GM18868 (cell line): ENCODE data around the gene DERA.
"Not testable (repeated sequence)": the region's sequence is repeated elsewhere in the genome, so short reads cannot be mapped to it uniquely, and the experiment has no call there.

ENCODE experiments used
- ATAC-seq: cut with Tn5 transposase; IDR thresholded peaks from one replicate; pipeline ENCODE4 v1.9.1; 2021; ENCODE audit warnings: mild to moderate bottlenecking, moderate library complexity; ENCODE audit not compliant: unreplicated experiment

The DERA gene

GRCh38 chr12:16057351-16057751 is 146.2 kb downstream of the DERA start:
- ATAC-seq, result not testable (repeated sequence)

DNA sequence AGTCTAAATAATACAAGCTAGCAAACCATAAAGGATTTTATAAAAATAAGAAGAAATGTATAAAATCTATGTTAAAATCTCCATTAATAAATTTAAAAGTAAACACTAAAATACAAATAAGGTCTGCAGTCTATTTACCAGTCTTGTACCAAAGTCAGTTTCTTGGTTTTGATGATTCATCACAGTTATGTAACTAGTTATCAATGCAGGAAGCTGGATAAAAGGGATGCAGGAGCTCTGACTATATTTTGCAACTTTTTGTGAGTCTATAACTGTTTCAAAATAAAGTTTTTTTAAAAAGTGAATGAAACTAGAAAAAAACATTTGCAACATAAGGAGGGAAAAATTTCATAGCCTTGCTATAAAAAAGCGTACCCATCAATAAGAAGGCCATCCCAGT is 151.5 kb downstream of the DERA start:
- no peak for ATAC-seq

- no peak for ATAC-seq
These were observed 152.6 kb downstream of the DERA start for GRCh38 chr12:16063726-16064125.

GRCh38 chr12:16070113-16070512 is 159.0 kb downstream of the DERA start:
- ATAC-seq, result no peak

DNA sequence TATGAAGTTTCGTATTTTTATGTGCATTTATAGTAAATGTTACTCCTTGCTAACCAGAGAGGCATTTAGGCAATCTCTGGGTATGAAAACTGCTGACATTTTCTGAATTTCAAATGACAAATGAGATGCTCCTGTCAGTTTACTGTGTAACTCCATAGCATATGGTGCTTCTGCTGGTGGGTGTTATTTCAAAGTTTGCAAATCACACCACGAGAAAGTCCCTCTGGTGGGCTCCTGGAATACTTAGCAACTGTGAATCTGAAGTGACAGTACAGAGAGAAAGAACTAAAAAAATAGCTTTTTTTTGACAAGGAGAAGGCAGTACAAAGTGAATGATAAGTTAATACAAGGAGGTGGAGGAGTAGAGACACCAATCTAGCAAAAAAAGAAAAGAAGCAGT is 161.5 kb downstream of the DERA start:
- ATAC-seq, result no peak

GRCh38 chr12:16074894-16075293 is 163.8 kb downstream of the DERA start:
- no peak for ATAC-seq

DNA sequence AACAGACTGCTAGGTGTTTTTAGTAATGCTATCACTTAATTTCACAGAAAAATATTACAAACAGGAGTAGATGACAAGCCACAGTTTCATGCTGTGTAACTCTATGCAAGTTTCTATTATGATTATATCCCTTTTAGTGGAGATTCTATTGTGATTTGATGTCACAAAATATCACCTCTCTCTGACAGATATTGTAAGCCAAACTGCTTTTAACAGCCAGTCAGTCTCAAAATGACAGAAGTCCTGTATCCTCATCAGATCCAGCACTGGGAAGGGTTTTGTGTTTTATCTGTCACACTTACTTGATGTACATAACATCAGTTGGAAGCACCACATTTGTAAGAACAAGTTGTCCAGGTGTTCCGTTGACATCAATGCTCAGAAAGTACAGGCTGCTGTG is 164.8 kb downstream of the DERA start:
- ATAC-seq, result no peak

DNA sequence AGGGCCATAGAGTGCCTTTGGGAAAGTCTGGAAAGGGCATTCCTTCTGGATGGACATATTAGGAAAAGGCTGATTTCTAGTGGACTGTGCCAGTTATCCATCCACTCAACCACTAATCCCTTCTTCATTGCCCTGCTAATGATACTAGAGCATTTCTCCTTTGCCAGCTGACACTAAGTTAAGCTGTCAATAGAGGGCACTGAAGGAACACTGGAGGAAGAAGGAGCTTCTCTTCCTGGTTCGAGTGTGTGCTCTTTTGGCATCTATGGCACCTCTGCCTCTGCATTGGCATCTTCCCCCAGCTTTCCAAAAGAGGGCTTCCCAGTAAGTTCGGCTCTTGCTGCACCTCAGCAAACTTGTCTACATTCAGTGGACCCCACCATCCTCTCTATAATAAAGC is 165.4 kb downstream of the DERA start:
- peak; percentile 85 for ATAC-seq

DNA sequence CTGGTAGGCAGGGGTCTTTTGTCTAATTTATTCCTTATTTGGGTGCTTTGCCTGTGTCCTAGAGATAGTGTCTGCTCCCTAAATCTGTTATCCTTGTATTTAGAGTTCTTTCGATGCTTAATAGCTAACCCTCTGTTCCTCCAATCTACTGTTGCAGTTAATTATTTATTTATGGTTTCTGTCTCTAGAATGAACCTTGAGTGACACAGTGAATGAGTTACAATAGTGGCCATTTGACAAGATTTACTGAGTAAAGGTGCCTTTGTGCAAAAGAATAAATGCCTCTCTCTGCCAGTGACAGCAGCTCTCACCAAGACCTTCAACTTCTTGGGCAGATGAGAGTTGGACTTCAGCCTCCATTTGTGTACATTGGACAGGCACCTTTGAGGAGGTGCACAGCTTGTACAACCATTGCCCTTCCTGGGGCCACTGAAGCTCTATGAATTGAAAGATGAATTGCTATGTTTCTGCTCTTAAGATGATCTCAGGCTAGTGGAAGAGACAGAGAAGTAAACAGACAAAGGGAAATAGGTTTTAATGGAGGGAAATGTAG is 165.9 kb downstream of the DERA start:
- no peak for ATAC-seq

- no peak for ATAC-seq
These were observed 175.3 kb downstream of the DERA start for GRCh38 chr12:16086462-16086861.

DNA sequence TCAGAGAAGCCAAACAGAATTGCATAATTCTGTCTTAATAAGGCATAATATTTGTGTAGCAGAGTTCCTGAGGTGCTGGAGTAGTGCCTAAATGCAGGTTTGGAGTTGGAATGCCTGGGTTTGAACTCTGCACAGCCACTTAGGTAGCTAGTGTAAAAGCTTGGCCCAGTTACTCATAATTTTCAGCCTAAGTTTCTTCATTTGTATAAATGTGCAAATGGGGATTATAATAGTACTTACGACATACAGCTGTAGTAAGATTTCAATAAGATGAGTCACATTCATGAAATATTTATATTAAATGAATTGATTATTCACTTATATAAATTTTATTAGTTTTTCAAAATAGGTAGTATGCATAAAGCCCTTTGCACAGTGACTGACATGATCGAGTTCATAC is 175.8 kb downstream of the DERA start:
- no peak for ATAC-seq
